ENCODE data around the gene C3. TPM values are rescaled to one million over a fixed set of nuclear protein-coding genes. Genes with fewer than 3 reads are reported as not detected.
"Not testable (repeated sequence)": the region's sequence is repeated elsewhere in the genome, so short reads cannot be mapped to it uniquely, and the experiment has no call there.

C3 gene
- total RNA-seq, 5 donors from 2014 or later (not counting 1 experiment from before 2014, with no cell fraction given) = 1.1 to 10.6 (median 7.6) TPM; not detected in 1

GRCh38 chr19:6708913-6709312 lies 11.5 kb downstream of the C3 start:
- H3K9me3 Mint-ChIP-seq; H3K27ac Mint-ChIP-seq; H3K36me3 ChIP-seq (ENCODE audit: control insufficient read depth in 2 of 2, extremely low read depth in 1 of 2, insufficient read depth in 1 of 2, low read length in 1 of 2); H3K4me3 Mint-ChIP-seq; ATAC-seq (replicated peaks in 1 of 4); H3K36me3 Mint-ChIP-seq; DNase-seq; H3K4me3 ChIP-seq (ENCODE audit: control insufficient read depth in 1 of 2, extremely low read depth in 1 of 2, low read length in 1 of 2); H3K9me3 ChIP-seq; H3K4me1 ChIP-seq (ENCODE audit: control insufficient read depth in 1 of 2, extremely low read depth in 1 of 2, insufficient read depth in 2 of 2, low read length in 2 of 2); POLR2A ChIA-PET; H3K27ac ChIP-seq (ENCODE audit: low read length): not testable (repeated sequence)
- CTCF ChIA-PET = interaction anchor here in 1 of 2 donors (0.7 kb wide), 1 partner anchor 178 kb away, joined by 4 read pairs; no protein-coding TSS in a partner anchor
- peaks cover 10 to 16% (median 12%) of the 10 kb centered on the region in 3 donors for H3K4me1 Mint-ChIP-seq
- WGBS (ENCODE audit: insufficient coverage) = 95% methylated on average over 7 of the region's 12 CpGs
- peaks cover 0 to 55% of the 10 kb centered on the region in 2 experiments for H3K27me3 ChIP-seq (replicated peaks in 1 of 2; ENCODE audit: control insufficient read depth in 2 of 2, extremely low read depth in 1 of 2, insufficient read depth in 2 of 2, low read length in 1 of 2)
- peaks cover 33 to 38% of the 10 kb centered on the region in 2 donors for H3K27me3 Mint-ChIP-seq

GRCh38 chr19:6708346-6708745 lies 12.1 kb downstream of the C3 start:
- Mint-ChIP-seq H3K4me1 (peaks cover 10 to 16% (median 12%) of the 10 kb centered on the region in 3 donors), H3K27ac (no peak overlapping the region), H3K9me3 (no peaks in the 10 kb centered on the region), H3K27me3 (peaks cover 33 to 38% of the 10 kb centered on the region in 2 donors), H3K4me3 (no peak overlapping the region), H3K36me3 (no peaks in the 10 kb centered on the region)
- DNase-seq (no peak), ATAC-seq (replicated peaks in 1 of 4) (no peak)
- Histone ChIP-seq H3K27me3 (replicated peaks in 1 of 2; ENCODE audit: control insufficient read depth in 2 of 2, extremely low read depth in 1 of 2, insufficient read depth in 2 of 2, low read length in 1 of 2) (peaks cover 0 to 55% of the 10 kb centered on the region in 2 experiments), H3K9me3 (no peaks in the 10 kb centered on the region), H3K36me3 (ENCODE audit: control insufficient read depth in 2 of 2, extremely low read depth in 1 of 2, insufficient read depth in 1 of 2, low read length in 1 of 2) (no peaks in the 10 kb centered on the region), H3K4me3 (ENCODE audit: control insufficient read depth in 1 of 2, extremely low read depth in 1 of 2, low read length in 1 of 2) (no peak overlapping the region), H3K4me1 (ENCODE audit: control insufficient read depth in 1 of 2, extremely low read depth in 1 of 2, insufficient read depth in 2 of 2, low read length in 2 of 2) (peaks cover 0 to 7% of the 10 kb centered on the region in 2 experiments), H3K27ac (ENCODE audit: low read length) (no peak overlapping the region)
- ChIA-PET CTCF (interaction anchor here in 1 of 2 donors (0.7 kb wide), 1 partner anchor 179 kb away, joined by 4 read pairs; no protein-coding TSS in a partner anchor), POLR2A (no interaction called here)
- 92% methylated on average over 3 of the region's 3 CpGs for WGBS (ENCODE audit: insufficient coverage)

- ChIA-PET POLR2A (no interaction called here), CTCF (no interaction called here)
- ATAC-seq (replicated peaks in 1 of 4) (no peak), DNase-seq (no peak)
- Mint-ChIP-seq H3K4me3 (no peak overlapping the region), H3K27me3 (peaks cover 33 to 36% of the 10 kb centered on the region in 2 donors), H3K4me1 (peaks cover 10 to 16% (median 12%) of the 10 kb centered on the region in 3 donors), H3K27ac (no peak overlapping the region), H3K9me3 (no peaks in the 10 kb centered on the region), H3K36me3 (no peaks in the 10 kb centered on the region)
- H3K4me3 ChIP-seq (ENCODE audit: control insufficient read depth in 1 of 2, extremely low read depth in 1 of 2, low read length in 1 of 2) = no peak overlapping the region
- H3K4me1 ChIP-seq (ENCODE audit: control insufficient read depth in 1 of 2, extremely low read depth in 1 of 2, insufficient read depth in 2 of 2, low read length in 2 of 2) = peaks cover 0 to 7% of the 10 kb centered on the region in 2 experiments
- H3K27ac ChIP-seq (ENCODE audit: low read length) = no peak overlapping the region
- no peaks in the 10 kb centered on the region for H3K9me3 ChIP-seq
- H3K36me3 ChIP-seq (ENCODE audit: control insufficient read depth in 2 of 2, extremely low read depth in 1 of 2, insufficient read depth in 1 of 2, low read length in 1 of 2) = no peaks in the 10 kb centered on the region
- 80% methylated on average over 15 of the region's 16 CpGs for WGBS (ENCODE audit: insufficient coverage)
- peaks cover 0 to 53% of the 10 kb centered on the region in 2 experiments for H3K27me3 ChIP-seq (replicated peaks in 1 of 2; ENCODE audit: control insufficient read depth in 2 of 2, extremely low read depth in 1 of 2, insufficient read depth in 2 of 2, low read length in 1 of 2)
These were observed 12.8 kb downstream of the C3 start for GRCh38 chr19:6707658-6708018.

GRCh38 chr19:6707011-6707657 lies 13.3 kb downstream of the C3 start:
- Mint-ChIP-seq H3K36me3 (no peaks in the 10 kb centered on the region), H3K27ac (no peak overlapping the region), H3K4me1 (peaks cover 10 to 16% (median 12%) of the 10 kb centered on the region in 3 donors), H3K27me3 (peaks cover 33% of the 10 kb centered on the region in 2 donors), H3K4me3 (no peak overlapping the region), H3K9me3 (no peaks in the 10 kb centered on the region)
- WGBS (ENCODE audit: insufficient coverage) = 93% methylated on average over 24 of the region's 44 CpGs
- H3K27me3 ChIP-seq (replicated peaks in 1 of 2; ENCODE audit: control insufficient read depth in 2 of 2, extremely low read depth in 1 of 2, insufficient read depth in 2 of 2, low read length in 1 of 2) = peaks cover 0 to 56% of the 10 kb centered on the region in 2 experiments
- H3K36me3 ChIP-seq (ENCODE audit: control insufficient read depth in 2 of 2, extremely low read depth in 1 of 2, insufficient read depth in 1 of 2, low read length in 1 of 2) = no peaks in the 10 kb centered on the region
- H3K27ac ChIP-seq (ENCODE audit: low read length) = no peak overlapping the region
- DNase-seq = no peak
- ChIA-PET CTCF (no interaction called here), POLR2A (no interaction called here)
- no peak overlapping the region for H3K4me3 ChIP-seq (ENCODE audit: control insufficient read depth in 1 of 2, extremely low read depth in 1 of 2, low read length in 1 of 2)
- no peaks in the 10 kb centered on the region for H3K9me3 ChIP-seq
- ATAC-seq (replicated peaks in 1 of 4) = no peak
- H3K4me1 ChIP-seq (ENCODE audit: control insufficient read depth in 1 of 2, extremely low read depth in 1 of 2, insufficient read depth in 2 of 2, low read length in 2 of 2) = peaks cover 0 to 7% of the 10 kb centered on the region in 2 experiments

- Mint-ChIP-seq H3K27me3 (peaks cover 33% of the 10 kb centered on the region in 2 donors), H3K9me3 (no peaks in the 10 kb centered on the region), H3K4me3 (no peak overlapping the region), H3K4me1 (peaks cover 10 to 16% (median 12%) of the 10 kb centered on the region in 3 donors), H3K36me3 (no peaks in the 10 kb centered on the region), H3K27ac (no peak overlapping the region)
- no peaks in the 10 kb centered on the region for H3K36me3 ChIP-seq (ENCODE audit: control insufficient read depth in 2 of 2, extremely low read depth in 1 of 2, insufficient read depth in 1 of 2, low read length in 1 of 2)
- WGBS (ENCODE audit: insufficient coverage) = no CpG with 5 or more reads among the region's 3 CpGs
- no peak overlapping the region for H3K4me3 ChIP-seq (ENCODE audit: control insufficient read depth in 1 of 2, extremely low read depth in 1 of 2, low read length in 1 of 2)
- CTCF ChIA-PET = no interaction called here
- H3K4me1 ChIP-seq (ENCODE audit: control insufficient read depth in 1 of 2, extremely low read depth in 1 of 2, insufficient read depth in 2 of 2, low read length in 2 of 2) = peaks cover 0 to 7% of the 10 kb centered on the region in 2 experiments
- ATAC-seq (replicated peaks in 1 of 4) (no peak), DNase-seq (no peak)
- POLR2A ChIA-PET = no interaction called here
- H3K27ac ChIP-seq (ENCODE audit: low read length) = no peak overlapping the region
- no peaks in the 10 kb centered on the region for H3K9me3 ChIP-seq
- H3K27me3 ChIP-seq (replicated peaks in 1 of 2; ENCODE audit: control insufficient read depth in 2 of 2, extremely low read depth in 1 of 2, insufficient read depth in 2 of 2, low read length in 1 of 2) = peaks cover 0 to 55% of the 10 kb centered on the region in 2 experiments
These were observed 13.9 kb downstream of the C3 start for GRCh38 chr19:6706633-6706958.

- peaks cover 0 to 50% of the 10 kb centered on the region in 2 experiments for H3K27me3 ChIP-seq (replicated peaks in 1 of 2; ENCODE audit: control insufficient read depth in 2 of 2, extremely low read depth in 1 of 2, insufficient read depth in 2 of 2, low read length in 1 of 2)
- H3K27ac Mint-ChIP-seq = no peak overlapping the region
- peaks cover 0 to 7% of the 10 kb centered on the region in 2 experiments for H3K4me1 ChIP-seq (ENCODE audit: control insufficient read depth in 1 of 2, extremely low read depth in 1 of 2, insufficient read depth in 2 of 2, low read length in 2 of 2)
- CTCF ChIA-PET = no interaction called here
- peaks cover 9 to 12% (median 10%) of the 10 kb centered on the region in 3 donors for H3K4me1 Mint-ChIP-seq
- POLR2A ChIA-PET = no interaction called here
- peaks cover 30% of the 10 kb centered on the region in 2 donors for H3K27me3 Mint-ChIP-seq
- no peaks in the 10 kb centered on the region for H3K36me3 ChIP-seq (ENCODE audit: control insufficient read depth in 2 of 2, extremely low read depth in 1 of 2, insufficient read depth in 1 of 2, low read length in 1 of 2)
- no peak overlapping the region for H3K4me3 Mint-ChIP-seq
- H3K27ac ChIP-seq (ENCODE audit: low read length) = no peak overlapping the region
- DNase-seq = no peak
- 93% methylated on average over 5 of the region's 11 CpGs for WGBS (ENCODE audit: insufficient coverage)
- no peak overlapping the region for H3K4me3 ChIP-seq (ENCODE audit: control insufficient read depth in 1 of 2, extremely low read depth in 1 of 2, low read length in 1 of 2)
- no peaks in the 10 kb centered on the region for H3K9me3 ChIP-seq
- ATAC-seq (replicated peaks in 1 of 4) = no peak
- H3K36me3 Mint-ChIP-seq = no peaks in the 10 kb centered on the region
- no peaks in the 10 kb centered on the region for H3K9me3 Mint-ChIP-seq
These were observed 14.4 kb downstream of the C3 start for GRCh38 chr19:6705931-6706632.

Measured in T-cell (primary cell).